Neural cell (in vitro differentiated cells): ENCODE data around the gene FBLN5. TPM values are rescaled to one million over a fixed set of nuclear protein-coding genes. Genes with fewer than 3 reads are reported as not detected.

Experiments used
- H2AFZ ChIP-seq: fragments of 200-600, 300-800 bp; sonication (generic), shearing (Covaris generic); 2 replicates; pipeline ENCODE4 v1.6.0; 2014; ENCODE audit warnings: low read depth, mild to moderate bottlenecking, antibody characterized with exemption, low read length, moderate library complexity
- H3F3A ChIP-seq: fragments of 200-600 bp; shearing (Covaris generic); 2 replicates; pipeline ENCODE4 v1.6.1; 2016; ENCODE audit warnings: mild to moderate bottlenecking, moderate library complexity, mixed read lengths, antibody characterized with exemption, low read length; ENCODE audit not compliant: insufficient read depth, poor library complexity, severe bottlenecking
- H3K27ac ChIP-seq: fragments of 200-600, 300-800 bp; sonication (generic), shearing (Covaris generic); 2 replicates; pipeline ENCODE4 v1.5.1; 2014; ENCODE audit warnings: mild to moderate bottlenecking, low read length, moderate library complexity
- H3K27me3 ChIP-seq: fragments of 300-800, 200-600 bp; sonication (generic), shearing (Covaris generic); 2 replicates; pipeline ENCODE4 v1.6.0; 2014; ENCODE audit warnings: mild to moderate bottlenecking, low read depth, low read length, moderate library complexity; ENCODE audit not compliant: insufficient read depth
- H3K36me3 ChIP-seq: fragments of 300-800, 200-600 bp; sonication (generic), shearing (Covaris generic); 2 replicates; pipeline ENCODE4 v1.5.1; 2014; ENCODE audit warnings: mild to moderate bottlenecking, antibody characterized with exemption, low read length, moderate library complexity; ENCODE audit not compliant: insufficient read depth
- H3K4me2 ChIP-seq: fragments of 300-800, 200-600 bp; sonication (generic), shearing (Covaris generic); 2 replicates; pipeline ENCODE4 v1.6.0; 2014; ENCODE audit warnings: mild to moderate bottlenecking, low read length
- H3K4me3 ChIP-seq: fragments of 300-800, 200-600 bp; sonication (generic), shearing (Covaris generic); 2 replicates; pipeline ENCODE4 v1.5.1; 2014; ENCODE audit warnings: mild to moderate bottlenecking, low read length, moderate library complexity
- H3K79me2 ChIP-seq: fragments of 200-600 bp; shearing (Covaris generic); replicated peaks from 2 replicates; pipeline ENCODE4 v1.6.0; 2014; ENCODE audit warnings: mild to moderate bottlenecking, low read length, moderate library complexity; ENCODE audit not compliant: insufficient read depth
- H3K9ac ChIP-seq: fragments of 300-800, 200-600 bp; sonication (generic), shearing (Covaris generic); 2 replicates; pipeline ENCODE4 v1.6.1; 2016; ENCODE audit warnings: mild to moderate bottlenecking, low read length, mixed read lengths
- H3K9me2 ChIP-seq: fragments of 200-600 bp; shearing (Covaris generic); 2 replicates; pipeline ENCODE4 v1.6.1; 2016; ENCODE audit warnings: mild to moderate bottlenecking, low read length, mixed read lengths; ENCODE audit not compliant: insufficient read depth
- H3K9me3 ChIP-seq: fragments of 200-600, 300-800 bp; sonication (generic), shearing (Covaris generic); 2 replicates; pipeline ENCODE4 v1.6.1; 2016; ENCODE audit warnings: mild to moderate bottlenecking, mixed run types, low read length, moderate library complexity, mixed read lengths
- H4K20me1 ChIP-seq: fragments of 200-600 bp; shearing (Covaris generic); 2 replicates; pipeline ENCODE4 v1.6.1; 2016; ENCODE audit warnings: mild to moderate bottlenecking, mixed run types; ENCODE audit not compliant: insufficient read depth
- CTCF ChIP-seq: fragments of 450-650 bp; IDR thresholded peaks from 2 replicates; pipeline ENCODE4 v1.5.1; 2014; ENCODE audit warnings: antibody characterized with exemption, mild to moderate bottlenecking, moderate library complexity; ENCODE audit not compliant: poor library complexity, severe bottlenecking
- EP300 ChIP-seq: fragments of 450-650 bp; conservative IDR thresholded peaks from 2 replicates; pipeline ENCODE4 v1.6.1; 2014; ENCODE audit warnings: antibody characterized with exemption, mild to moderate bottlenecking, moderate library complexity; ENCODE audit not compliant: poor library complexity, severe bottlenecking
- EZH2 ChIP-seq: fragments of 200-600, 300-800 bp; shearing (Covaris generic), sonication (generic); IDR thresholded peaks from 2 replicates; pipeline ENCODE4 v1.6.1; 2014; ENCODE audit warnings: antibody characterized with exemption, low read length, borderline replicate concordance, mild to moderate bottlenecking; ENCODE audit not compliant: insufficient read depth, poor library complexity, severe bottlenecking
- MXI1 ChIP-seq: fragments of 450-650 bp; conservative IDR thresholded peaks from 2 replicates; pipeline ENCODE4 v1.6.1; 2014; ENCODE audit warnings: antibody characterized with exemption, mild to moderate bottlenecking; ENCODE audit not compliant: poor library complexity, severe bottlenecking
- POLR2AphosphoS5 ChIP-seq: IDR thresholded peaks from 2 replicates; pipeline ENCODE4 v1.6.1; 2012
- RAD21 ChIP-seq: fragments of 450-650 bp; conservative IDR thresholded peaks from 2 replicates; pipeline ENCODE4 v1.6.1; 2014; ENCODE audit warnings: antibody characterized with exemption, mild to moderate bottlenecking, moderate library complexity
- REST ChIP-seq: IDR thresholded peaks from 2 replicates; pipeline ENCODE4 v1.6.1; 2012; ENCODE audit warnings: borderline replicate concordance
- SMC3 ChIP-seq: fragments of 450-650 bp; conservative IDR thresholded peaks from 2 replicates; pipeline ENCODE4 v1.6.1; 2014; ENCODE audit warnings: antibody characterized with exemption, mild to moderate bottlenecking, moderate library complexity; ENCODE audit not compliant: poor library complexity
- TAF1 ChIP-seq: IDR thresholded peaks from 2 replicates; pipeline ENCODE4 v1.6.1; 2012; ENCODE audit warnings: low read depth
- polyA plus RNA-seq: library from polyadenylated mRNA; depleted of rRNA; stranded (reverse); fragments of >200 nt; gene quantifications from 2 replicates; pipeline ENCODE4 v1.2.3, GENCODE V29; 2014

FBLN5 gene
- polyA plus RNA-seq, 1 donor from 2014 or later, result 1.5 TPM

- H2AFZ ChIP-seq, result no peak overlapping the region
- H3K9me2 ChIP-seq, result no peaks in the 10 kb centered on the region
- no peaks in the 10 kb centered on the region for H4K20me1 ChIP-seq
- no peak overlapping the region for H3K4me2 ChIP-seq
- H3K36me3 ChIP-seq, result no peaks in the 10 kb centered on the region
- H3K27me3 ChIP-seq, result no peaks in the 10 kb centered on the region
- no peak overlapping the region for H3K9ac ChIP-seq
- H3K27ac ChIP-seq, result no peak overlapping the region
- no peaks in the 10 kb centered on the region for H3K79me2 ChIP-seq
- H3K4me3 ChIP-seq, result no peak overlapping the region
- TF ChIP-seq RAD21 (no peak), EP300 (no peak), TAF1 (no peak), SMC3 (no peak), EZH2 (no peak), POLR2AphosphoS5 (no peak), MXI1 (no peak), CTCF (no peak), REST (no peak)
- H3F3A ChIP-seq, result no peaks in the 10 kb centered on the region
- H3K9me3 ChIP-seq, result no peaks in the 10 kb centered on the region
Observed at GRCh38 chr14:91873471-91874415, 73.8 kb downstream of the FBLN5 start.

GRCh38 chr14:91872517-91873470 lies 74.7 kb downstream of the FBLN5 start:
- no peaks in the 10 kb centered on the region for H3K79me2 ChIP-seq
- H3K4me2 ChIP-seq, result no peak overlapping the region
- no peaks in the 10 kb centered on the region for H3K27me3 ChIP-seq
- H3K9me3 ChIP-seq, result no peaks in the 10 kb centered on the region
- H3K4me3 ChIP-seq, result no peak overlapping the region
- H3K36me3 ChIP-seq, result no peaks in the 10 kb centered on the region
- no peak overlapping the region for H3K27ac ChIP-seq
- TF ChIP-seq REST (no peak), EP300 (no peak), CTCF (no peak), RAD21 (no peak), SMC3 (no peak), EZH2 (no peak), POLR2AphosphoS5 (no peak), TAF1 (no peak), MXI1 (no peak)
- H4K20me1 ChIP-seq, result no peaks in the 10 kb centered on the region
- no peak overlapping the region for H2AFZ ChIP-seq
- no peak overlapping the region for H3K9ac ChIP-seq
- no peaks in the 10 kb centered on the region for H3F3A ChIP-seq
- no peaks in the 10 kb centered on the region for H3K9me2 ChIP-seq
